Activated naive CD8-positive, alpha-beta T cell treated with anti-CD3 and anti-CD28 coated beads for 36 hours (primary cell): ENCODE results near the gene TEAD4. TPM values are rescaled to one million over a fixed set of nuclear protein-coding genes. Genes with fewer than 3 reads are reported as not detected.
"Not testable (repeated sequence)": the region's sequence is repeated elsewhere in the genome, so short reads cannot be mapped to it uniquely, and the experiment has no call there.

Experiments used
- DNase-seq: peaks from one replicate; pipeline ENCODE4 v3.0.0; 2021
- H3K27ac Mint-ChIP-seq: one replicate; pipeline ENCODE4 v1.8.0; 2022; ENCODE audit warnings: mild to moderate bottlenecking, moderate library complexity, mixed read lengths
- H3K27me3 Mint-ChIP-seq: one replicate; pipeline ENCODE4 v1.8.0; 2022; ENCODE audit warnings: mild to moderate bottlenecking, mixed read lengths
- H3K36me3 Mint-ChIP-seq: one replicate; pipeline ENCODE4 v1.8.0; 2021; ENCODE audit warnings: mild to moderate bottlenecking, mixed read lengths
- H3K4me1 Mint-ChIP-seq: one replicate; pipeline ENCODE4 v1.8.0; 2021; ENCODE audit warnings: mixed read lengths
- H3K4me3 Mint-ChIP-seq: one replicate; pipeline ENCODE4 v1.8.0; 2022; ENCODE audit warnings: mild to moderate bottlenecking, moderate library complexity, mixed read lengths
- H3K9me3 Mint-ChIP-seq: one replicate; pipeline ENCODE4 v1.8.0; 2022; ENCODE audit warnings: mixed read lengths
- total RNA-seq, 2 experiments: library from RNA; stranded (reverse); gene quantifications; one replicate each; pipeline ENCODE4 v1.2.3, GENCODE V29; 2021

Gene TEAD4
- total RNA-seq, 2 experiments from 2014 or later: 3.4 to 3.7 TPM

GRCh38 chr12:3055026-3055703, 96.0 kb downstream of the TEAD4 start:
- DNase-seq: no peak
- no peaks in the 10 kb centered on the region for H3K4me1 Mint-ChIP-seq
- H3K4me3 Mint-ChIP-seq: no peak overlapping the region
- no peak overlapping the region for H3K27ac Mint-ChIP-seq
- no peaks in the 10 kb centered on the region for H3K9me3 Mint-ChIP-seq
- no peaks in the 10 kb centered on the region for H3K36me3 Mint-ChIP-seq
- H3K27me3 Mint-ChIP-seq: peaks cover 34% of the 10 kb centered on the region

GRCh38 chr12:3055704-3056467, 96.7 kb downstream of the TEAD4 start:
- H3K27me3 Mint-ChIP-seq: peaks cover 29% of the 10 kb centered on the region
- H3K4me1 Mint-ChIP-seq: no peaks in the 10 kb centered on the region
- no peak for DNase-seq
- no peaks in the 10 kb centered on the region for H3K9me3 Mint-ChIP-seq
- no peaks in the 10 kb centered on the region for H3K36me3 Mint-ChIP-seq
- H3K27ac Mint-ChIP-seq: no peak overlapping the region
- no peak overlapping the region for H3K4me3 Mint-ChIP-seq

- H3K9me3 Mint-ChIP-seq: peaks cover 3% of the 10 kb centered on the region
- H3K36me3 Mint-ChIP-seq: no peaks in the 10 kb centered on the region
- peaks cover 37% of the 10 kb centered on the region for H3K27me3 Mint-ChIP-seq
- no peak overlapping the region for H3K4me3 Mint-ChIP-seq
- DNase-seq: no peak
- no peak overlapping the region for H3K27ac Mint-ChIP-seq
- peaks cover 2% of the 10 kb centered on the region for H3K4me1 Mint-ChIP-seq
Measured at GRCh38 chr12:3061059-3061458, 101.9 kb downstream of the TEAD4 start.

GRCh38 chr12:3061501-3062215, 102.5 kb downstream of the TEAD4 start:
- DNase-seq: no peak
- H3K4me3 Mint-ChIP-seq: no peak overlapping the region
- H3K4me1 Mint-ChIP-seq: peaks cover 2% of the 10 kb centered on the region
- H3K36me3 Mint-ChIP-seq: no peaks in the 10 kb centered on the region
- H3K9me3 Mint-ChIP-seq: peaks cover 3% of the 10 kb centered on the region
- H3K27ac Mint-ChIP-seq: no peak overlapping the region
- H3K27me3 Mint-ChIP-seq: peaks cover 36% of the 10 kb centered on the region

GRCh38 chr12:3065300-3065699, 106.1 kb downstream of the TEAD4 start:
- DNase-seq: no peak
- Mint-ChIP-seq H3K9me3 (peaks cover 3% of the 10 kb centered on the region), H3K4me3 (no peak overlapping the region), H3K36me3 (no peaks in the 10 kb centered on the region), H3K4me1 (peaks cover 2% of the 10 kb centered on the region), H3K27me3 (peaks cover 33% of the 10 kb centered on the region), H3K27ac (no peak overlapping the region)

- not testable (repeated sequence) for DNase-seq, H3K9me3 Mint-ChIP-seq, H3K4me1 Mint-ChIP-seq, H3K36me3 Mint-ChIP-seq, H3K27ac Mint-ChIP-seq, H3K4me3 Mint-ChIP-seq
- H3K27me3 Mint-ChIP-seq: peaks cover 33% of the 10 kb centered on the region
Measured at GRCh38 chr12:3065846-3066245, 106.6 kb downstream of the TEAD4 start.

GRCh38 chr12:3069714-3070113, 110.5 kb downstream of the TEAD4 start:
- H3K27me3 Mint-ChIP-seq: peaks cover 20% of the 10 kb centered on the region
- H3K4me3 Mint-ChIP-seq: no peak overlapping the region
- no peak for DNase-seq
- peaks cover 5% of the 10 kb centered on the region for H3K4me1 Mint-ChIP-seq
- no peaks in the 10 kb centered on the region for H3K36me3 Mint-ChIP-seq
- H3K9me3 Mint-ChIP-seq: no peaks in the 10 kb centered on the region
- H3K27ac Mint-ChIP-seq: no peak overlapping the region

GRCh38 chr12:3071107-3071506, 111.9 kb downstream of the TEAD4 start:
- no peaks in the 10 kb centered on the region for H3K36me3 Mint-ChIP-seq

GRCh38 chr12:3071710-3072109, 112.5 kb downstream of the TEAD4 start:
- H3K27me3 Mint-ChIP-seq: peaks cover 21% of the 10 kb centered on the region
- H3K36me3 Mint-ChIP-seq: no peaks in the 10 kb centered on the region
- H3K9me3 Mint-ChIP-seq: no peaks in the 10 kb centered on the region
- H3K27ac Mint-ChIP-seq: no peak overlapping the region
- DNase-seq: no peak
- H3K4me1 Mint-ChIP-seq: peaks cover 5% of the 10 kb centered on the region
- H3K4me3 Mint-ChIP-seq: no peak overlapping the region

More at GRCh38 chr12:3071107-3071506, 111.9 kb downstream of the TEAD4 start:
- Mint-ChIP-seq H3K9me3 (no peaks in the 10 kb centered on the region), H3K27me3 (peaks cover 24% of the 10 kb centered on the region), H3K4me1 (peaks cover 5% of the 10 kb centered on the region), H3K27ac (no peak overlapping the region), H3K4me3 (no peak overlapping the region)
- no peak for DNase-seq

- H3K27ac Mint-ChIP-seq: no peak overlapping the region
- H3K4me1 Mint-ChIP-seq: peaks cover 5% of the 10 kb centered on the region
- H3K9me3 Mint-ChIP-seq: no peaks in the 10 kb centered on the region
Measured at GRCh38 chr12:3073438-3074250, 114.4 kb downstream of the TEAD4 start.

GRCh38 chr12:3075315-3075714, 116.1 kb downstream of the TEAD4 start:
- H3K4me3 Mint-ChIP-seq: no peak overlapping the region
- H3K9me3 Mint-ChIP-seq: no peaks in the 10 kb centered on the region
- H3K27me3 Mint-ChIP-seq: peaks cover 29% of the 10 kb centered on the region
- no peak for DNase-seq
- no peaks in the 10 kb centered on the region for H3K36me3 Mint-ChIP-seq
- peaks cover 5% of the 10 kb centered on the region for H3K4me1 Mint-ChIP-seq
- H3K27ac Mint-ChIP-seq: no peak overlapping the region

More at GRCh38 chr12:3073438-3074250, 114.4 kb downstream of the TEAD4 start:
- no peaks in the 10 kb centered on the region for H3K36me3 Mint-ChIP-seq
- H3K27me3 Mint-ChIP-seq: peaks cover 29% of the 10 kb centered on the region
- peak; percentile 77 for DNase-seq
- no peak overlapping the region for H3K4me3 Mint-ChIP-seq

- peak within 1 kb of the TSS; percentile 76 for H3K4me3 Mint-ChIP-seq
- peaks cover 5% of the 10 kb centered on the region for H3K4me1 Mint-ChIP-seq
- peaks cover 29% of the 10 kb centered on the region for H3K27me3 Mint-ChIP-seq
- no peak within 1 kb of the TSS for H3K27ac Mint-ChIP-seq
- no peaks in the 10 kb centered on the region for H3K36me3 Mint-ChIP-seq
- H3K9me3 Mint-ChIP-seq: no peaks in the 10 kb centered on the region
- DNase-seq: peak; percentile 73
Measured at GRCh38 chr12:3076730-3077571, 117.8 kb downstream of the TEAD4 start, which contains the start of gene TSPAN9. TSS of gene TSPAN9 (plus strand) at chr12:3077379. CDS start at chr12:3201194, 123,815 bp downstream.

GRCh38 chr12:3077572-3078081, 118.4 kb downstream of the TEAD4 start:
- H3K9me3 Mint-ChIP-seq: no peaks in the 10 kb centered on the region
- H3K36me3 Mint-ChIP-seq: no peaks in the 10 kb centered on the region
- H3K4me1 Mint-ChIP-seq: peaks cover 5% of the 10 kb centered on the region
- no peak for DNase-seq
- H3K27me3 Mint-ChIP-seq: peaks cover 29% of the 10 kb centered on the region
- H3K4me3 Mint-ChIP-seq: peak overlapping the region; percentile 47
- H3K27ac Mint-ChIP-seq: no peak overlapping the region
